CD1c-positive myeloid dendritic cell (primary cell): Measurements from ENCODE around the gene HPCAL1.
"Not testable (repeated sequence)": the region's sequence is repeated elsewhere in the genome, so short reads cannot be mapped to it uniquely, and the experiment has no call there.

Source experiments
- DNase-seq: peaks from one replicate; pipeline ENCODE4 v3.0.0-alpha.2; 2016; ENCODE audit errors: extremely low spot score

HPCAL1 gene

DNA sequence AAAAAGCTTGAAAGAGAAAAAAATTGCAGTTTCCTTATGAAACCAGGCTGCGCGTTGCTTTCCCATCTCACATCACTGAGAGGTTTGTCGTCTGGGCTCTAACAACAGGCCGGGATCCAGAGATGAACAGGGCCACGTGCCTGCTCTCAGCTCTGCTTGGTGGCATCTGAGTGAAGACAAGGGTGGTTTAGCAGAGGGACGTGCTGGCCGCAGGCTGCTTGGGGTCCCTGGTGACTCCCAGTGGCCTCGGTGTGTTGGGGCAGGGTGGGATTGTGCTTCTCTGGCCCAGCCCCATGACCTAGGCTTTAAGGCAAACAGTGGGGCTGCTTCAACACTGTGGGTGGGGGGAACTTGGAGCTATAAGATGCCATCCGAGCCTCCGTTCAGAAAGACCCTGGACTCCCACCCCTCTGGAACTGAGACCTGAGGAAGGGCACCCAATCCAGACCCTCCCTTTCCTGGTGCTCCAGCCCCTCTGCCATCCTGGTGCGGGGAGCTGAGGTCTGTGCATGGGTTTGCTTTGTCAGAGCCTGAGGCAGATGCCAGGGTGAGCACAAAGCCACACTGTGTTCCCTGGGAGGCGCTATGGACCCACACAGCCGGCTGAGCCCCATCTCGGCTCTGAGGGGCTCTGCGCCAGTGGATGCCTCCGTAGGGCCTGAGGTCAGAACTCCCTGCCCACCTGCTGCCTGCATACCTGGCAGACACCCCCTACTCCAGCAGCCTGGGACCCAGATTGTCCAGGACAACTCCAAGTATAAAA, 18.4 kb upstream of the HPCAL1 start:
- DNase-seq, result no peak

- peak; percentile 68 for DNase-seq
Observed at GRCh38 chr2:10285191-10285555, 17.5 kb upstream of the HPCAL1 start.

DNA sequence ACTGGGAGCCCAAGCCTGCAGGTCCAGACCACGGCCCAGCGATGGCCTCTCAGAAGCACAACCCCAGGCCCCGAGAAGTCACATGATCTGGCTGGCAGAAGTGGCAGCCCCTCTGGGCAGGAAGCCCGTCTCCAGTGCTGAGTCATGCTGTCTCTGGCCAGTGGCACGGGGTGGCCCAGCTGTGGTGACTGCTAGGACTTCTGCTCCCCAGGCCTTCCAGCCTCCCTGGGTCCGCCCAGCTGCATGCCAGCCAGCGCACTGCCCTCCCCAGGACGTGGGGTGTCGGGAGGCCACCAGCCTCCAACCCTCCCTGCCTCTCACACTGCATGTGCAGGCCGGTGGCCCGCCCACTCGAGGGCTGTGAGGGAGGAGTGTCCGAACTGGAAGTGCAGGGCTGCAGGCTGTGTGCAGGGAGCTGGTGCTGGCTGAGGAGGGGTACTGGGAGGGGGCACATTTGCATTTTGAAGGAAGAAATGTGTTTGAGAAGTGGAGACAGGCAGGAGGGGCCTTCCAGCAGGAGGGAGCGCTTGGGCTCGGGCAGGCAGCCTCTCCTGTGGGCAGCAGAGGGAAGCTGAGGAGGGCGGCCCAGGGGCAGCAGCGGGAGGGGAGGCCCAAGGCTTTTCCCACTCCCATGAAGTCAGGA, 17.0 kb upstream of the HPCAL1 start:
- peak; percentile 89 for DNase-seq

DNA sequence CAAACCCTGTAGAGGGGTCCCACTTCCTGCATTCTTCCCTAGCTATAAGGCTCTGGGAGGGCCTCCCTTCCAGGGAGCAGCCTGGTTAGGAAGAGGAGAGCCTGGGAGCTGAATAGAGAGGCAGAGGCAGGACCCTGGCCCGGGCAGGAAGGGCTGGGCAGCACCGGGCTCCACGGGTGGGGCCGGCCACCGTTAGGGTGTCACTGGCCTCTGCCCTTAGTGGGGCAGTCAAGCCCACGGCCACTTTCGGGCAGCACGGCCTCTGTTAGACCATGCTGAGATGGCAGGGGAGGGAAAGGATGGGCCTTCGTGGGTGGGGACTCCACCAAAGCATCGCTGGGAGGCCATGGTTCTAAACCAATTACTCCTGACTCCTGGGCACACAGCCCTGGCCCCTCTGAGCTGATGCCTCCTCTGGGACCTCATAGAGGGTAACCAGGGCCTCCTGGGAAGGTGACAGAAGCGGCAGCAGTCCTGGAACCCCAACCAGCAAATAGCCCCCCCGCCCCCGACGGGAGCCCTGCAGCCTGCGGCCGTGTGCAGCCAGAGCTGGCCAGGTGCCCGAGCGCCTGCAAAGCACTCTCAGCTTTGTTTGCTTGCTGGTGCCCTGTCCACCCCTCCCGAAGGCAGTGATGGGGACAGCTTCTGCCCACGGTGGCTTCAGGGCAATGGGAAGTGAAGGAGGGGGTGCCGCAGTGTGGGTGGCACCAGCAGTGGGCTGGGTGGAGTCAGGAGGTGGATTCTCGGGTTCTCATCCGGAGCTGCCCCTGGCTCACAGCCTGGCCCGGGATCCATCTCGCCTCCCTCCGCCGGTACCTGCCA, 16.3 kb upstream of the HPCAL1 start:
- peak; percentile 54 for DNase-seq

- peak; percentile 30 for DNase-seq
Observed at GRCh38 chr2:10287761-10288160, 14.9 kb upstream of the HPCAL1 start.

DNA sequence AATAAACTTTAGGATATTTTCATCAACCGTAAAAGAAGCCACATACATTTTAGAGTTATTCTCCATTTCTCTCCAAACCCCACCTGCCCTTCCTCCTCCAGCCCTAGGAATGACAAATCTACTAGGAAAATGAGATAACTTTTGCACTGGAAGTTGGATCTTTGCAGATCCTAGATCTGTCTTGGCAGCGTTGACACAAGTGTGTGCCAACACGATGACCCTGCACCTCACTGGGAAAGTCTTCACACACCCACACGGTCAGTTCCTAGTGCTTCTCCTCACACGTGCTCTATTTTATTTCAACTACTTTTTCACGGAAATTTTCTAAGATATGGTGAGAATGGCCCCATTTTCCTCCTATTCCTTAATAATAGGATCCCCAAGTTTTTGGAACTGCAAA, 14.1 kb upstream of the HPCAL1 start:
- no peak for DNase-seq

DNA sequence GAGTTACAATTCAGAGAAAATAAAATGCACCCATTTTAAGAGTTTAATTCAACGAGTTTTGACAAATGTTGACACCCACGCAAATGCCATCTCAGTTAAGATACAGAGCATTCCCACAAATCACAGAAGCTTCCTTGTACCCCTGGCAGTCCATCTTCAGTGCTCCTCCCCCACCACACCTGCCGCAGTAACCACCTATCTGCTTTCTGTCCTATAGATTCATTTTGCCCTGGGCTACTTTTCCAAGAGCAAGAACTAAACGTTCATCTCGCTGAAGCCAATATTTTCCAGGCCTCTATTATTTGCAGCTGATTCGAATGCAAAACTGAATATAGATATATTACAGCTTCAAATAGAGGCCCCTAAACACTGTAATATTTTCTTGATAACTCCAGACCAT, 13.4 kb upstream of the HPCAL1 start:
- DNase-seq, result no peak

DNA sequence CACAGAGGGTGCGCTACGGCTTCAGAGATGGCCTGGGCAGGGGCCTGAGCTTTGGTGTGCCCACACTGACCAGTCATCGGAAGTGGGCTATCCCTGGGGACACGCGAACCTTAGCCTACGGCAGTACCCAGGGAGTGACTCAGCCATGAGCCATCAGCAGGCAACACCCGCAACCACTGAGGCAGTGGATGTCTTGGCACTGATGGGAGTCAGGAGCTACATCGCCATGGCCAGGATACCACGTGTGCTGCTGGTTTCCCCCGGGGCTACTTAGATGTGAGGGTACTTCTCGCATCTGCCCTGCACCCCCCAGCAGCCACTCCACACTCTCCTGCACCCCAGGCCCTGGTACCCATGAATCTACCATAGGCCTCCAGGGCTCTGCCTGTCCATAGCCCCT, 12.8 kb upstream of the HPCAL1 start:
- DNase-seq, result no peak

GRCh38 chr2:10291376-10291775, 11.3 kb upstream of the HPCAL1 start:
- DNase-seq, result not testable (repeated sequence)

GRCh38 chr2:10292033-10292432, 10.7 kb upstream of the HPCAL1 start:
- DNase-seq, result no peak

- DNase-seq, result no peak
Observed at GRCh38 chr2:10293603-10294002, 9.1 kb upstream of the HPCAL1 start.

- no peak for DNase-seq
Observed at GRCh38 chr2:10294077-10294476, 8.6 kb upstream of the HPCAL1 start.

DNA sequence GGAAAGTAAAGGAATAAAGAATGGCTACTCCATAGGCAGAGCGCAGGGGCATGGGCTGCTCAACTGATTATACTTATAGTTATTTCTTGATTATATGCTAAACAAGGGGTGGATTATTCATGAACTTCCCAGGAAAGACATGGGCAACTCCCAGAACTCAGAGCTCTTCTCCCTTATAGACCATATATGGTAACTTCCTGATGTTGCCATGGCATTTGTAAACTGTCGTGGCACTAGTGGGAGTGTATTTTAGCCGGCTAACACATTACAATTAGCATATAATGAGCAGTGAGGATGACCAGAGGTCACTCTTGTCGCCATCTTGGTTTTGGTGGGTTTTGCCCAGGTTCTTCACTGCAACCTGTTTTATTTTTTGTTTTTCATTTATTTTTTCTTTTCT, 7.1 kb upstream of the HPCAL1 start:
- peak; percentile 73 for DNase-seq

GRCh38 chr2:10296142-10296541, 6.6 kb upstream of the HPCAL1 start:
- no peak for DNase-seq

DNA sequence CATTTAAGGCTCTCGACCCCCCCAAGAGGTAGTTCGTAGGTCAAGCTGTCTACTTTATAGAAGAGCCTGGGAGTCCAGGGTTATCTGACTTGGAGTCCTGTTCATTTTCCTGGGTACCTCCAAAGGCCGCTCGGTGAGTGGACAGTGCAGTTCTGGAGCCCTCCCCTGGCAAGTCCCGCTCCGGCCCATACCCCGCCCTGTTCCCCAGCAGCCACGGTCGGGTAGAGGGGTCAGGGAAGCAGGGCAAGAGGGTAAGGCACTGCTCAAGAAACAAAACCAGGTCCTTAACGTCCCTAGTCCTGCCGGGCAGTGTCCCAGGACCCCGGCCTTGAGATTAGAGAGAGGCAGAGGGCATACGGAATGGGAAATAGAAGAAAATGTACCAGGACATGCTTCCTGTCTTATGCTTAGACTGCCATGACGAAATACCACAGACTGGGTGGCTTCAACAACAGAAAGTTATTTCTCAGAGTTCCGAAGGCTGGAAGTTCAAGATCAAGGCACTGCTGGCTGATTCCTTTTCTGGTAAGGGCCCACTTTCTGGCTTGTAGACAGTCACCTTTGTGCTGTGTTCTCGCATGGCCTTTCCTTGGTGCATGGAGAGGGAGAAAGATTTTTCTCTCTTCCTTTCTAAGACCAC, 5.4 kb upstream of the HPCAL1 start:
- DNase-seq, result no peak

DNA sequence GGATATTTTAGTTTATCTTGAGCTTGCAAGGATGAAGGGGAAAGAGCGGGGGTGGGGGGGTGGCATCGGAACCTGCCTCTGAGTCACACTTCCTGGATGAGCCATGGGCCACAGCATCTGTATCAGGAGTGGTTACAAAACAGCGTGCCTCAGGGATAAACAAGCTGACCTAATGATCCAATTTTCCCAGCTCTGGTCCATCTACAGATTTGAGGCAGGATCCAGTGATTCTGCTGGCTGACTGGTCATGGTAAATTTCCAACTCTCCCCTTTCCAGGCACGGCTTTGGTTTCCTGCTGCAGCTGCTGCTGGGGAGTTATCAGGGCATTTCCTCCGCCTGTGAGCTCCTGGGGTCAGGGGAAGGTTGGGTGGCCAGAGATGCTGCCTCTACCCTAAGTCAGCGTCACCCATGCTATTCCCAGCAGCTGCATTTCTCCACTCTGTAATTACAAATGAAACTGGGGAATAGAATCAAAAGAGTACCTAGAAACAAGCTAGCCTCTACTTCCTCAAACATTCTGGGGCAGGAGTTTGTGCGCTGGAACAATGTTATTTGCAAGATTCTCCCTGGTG, 4.7 kb upstream of the HPCAL1 start:
- peak; percentile 59 for DNase-seq

- DNase-seq, result not testable (repeated sequence)
Observed at GRCh38 chr2:10298777-10299176, 3.9 kb upstream of the HPCAL1 start.

- no peak for DNase-seq
Observed at GRCh38 chr2:10300328-10300920, 2.3 kb upstream of the HPCAL1 start.

DNA sequence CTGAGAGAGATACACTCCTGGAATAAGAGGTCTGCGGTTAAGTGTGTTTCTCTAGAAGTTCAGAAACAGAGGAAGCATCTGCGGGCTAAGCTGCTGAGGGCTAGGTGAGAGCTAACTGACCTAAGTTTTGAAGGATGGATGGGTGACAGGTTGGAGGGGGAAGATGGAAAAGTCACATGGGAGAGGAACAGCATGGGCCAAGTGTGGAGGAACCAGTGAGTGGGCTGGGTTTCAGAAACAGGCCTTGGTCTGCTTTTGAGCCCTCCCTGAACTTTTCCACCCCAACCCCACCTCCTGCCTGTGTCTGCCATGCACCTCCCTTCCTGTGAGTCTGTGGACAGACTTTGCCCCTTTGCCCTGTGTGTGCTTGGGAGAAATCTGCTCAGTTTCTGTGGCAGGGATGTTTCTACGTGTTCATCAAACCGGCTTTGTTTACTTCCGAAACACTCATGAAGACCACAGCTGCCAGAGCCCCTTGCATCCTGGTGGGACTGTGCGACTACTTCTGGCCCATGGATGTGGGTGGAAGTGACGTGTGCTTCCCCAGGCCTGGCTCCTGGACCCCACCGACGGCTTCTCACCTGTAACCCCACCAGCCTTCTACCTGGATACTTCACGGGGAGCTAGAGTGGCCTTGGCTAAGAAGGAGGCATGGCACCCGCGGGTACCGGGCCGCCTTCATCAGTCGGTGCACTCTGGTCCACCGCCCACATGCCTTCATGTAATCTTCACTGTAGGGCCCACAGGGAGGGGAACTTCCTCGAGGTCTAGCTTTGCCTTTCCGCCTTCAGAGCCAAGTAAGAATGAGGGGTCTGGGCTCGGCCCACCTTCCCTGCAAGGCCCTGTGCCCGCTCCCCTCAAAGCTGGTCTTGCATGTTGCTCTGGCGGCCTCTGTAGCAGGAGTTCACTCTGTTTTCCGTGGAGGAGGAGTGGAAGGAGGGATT, 1.4 kb upstream of the HPCAL1 start:
- DNase-seq, result peak; percentile 54

DNA sequence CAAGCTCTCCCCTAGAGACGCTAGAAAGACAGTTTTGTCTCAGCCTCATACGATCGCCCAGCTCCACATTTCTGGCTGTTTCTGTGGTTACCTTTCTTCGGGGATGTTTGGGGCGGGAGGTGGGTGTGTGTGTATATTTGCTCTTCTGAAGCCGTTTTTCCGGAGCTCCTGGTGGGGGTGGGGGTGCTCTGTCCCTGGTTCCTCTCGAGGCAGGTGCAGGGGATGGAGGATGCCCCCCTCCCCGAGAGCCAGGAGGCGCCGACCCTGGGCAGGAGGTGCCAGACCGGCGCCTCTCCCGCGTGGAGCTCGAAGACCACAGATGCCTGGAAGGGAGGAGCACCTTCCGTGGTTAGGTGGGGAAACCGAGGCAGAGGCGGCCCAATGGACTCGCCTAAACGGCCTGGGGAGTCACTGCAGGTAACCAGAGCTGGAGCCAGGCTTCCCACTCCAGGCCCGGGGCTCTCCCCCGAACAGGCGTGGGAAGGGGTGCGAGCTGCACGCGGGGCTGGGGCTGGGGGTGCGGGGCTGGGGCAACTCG, 694 bp upstream of the HPCAL1 start:
- peak; percentile 25 for DNase-seq
